A673 (cell line): ENCODE results near the gene DGKH. TPM values are rescaled to one million over a fixed set of nuclear protein-coding genes. Genes with fewer than 3 reads are reported as not detected.

ENCODE experiments used
- BruUV-seq: library from RNA; stranded (reverse); fragments of 400-500 nt; replicated peaks from 2 replicates; lab custom pipeline; 2021; lab: Mats Ljungman, UMichigan
- CTCF ChIA-PET: fragments of 300-600 bp; sonication (Branson Sonifier 250); formaldehyde crosslinking; loops from one replicate; lab custom pipeline; 2022; ENCODE audit warnings: antibody characterized with exemption; lab: Charles Lee
- POLR2A ChIA-PET: fragments of 300-600 bp; sonication (Branson Sonifier 250); formaldehyde crosslinking; loops from one replicate; lab custom pipeline; 2022; ENCODE audit warnings: antibody characterized with exemption; ENCODE audit not compliant: low non-redundant PET; lab: Charles Lee
- DNase-seq: peaks from one replicate; pipeline ENCODE4 v3.0.0-alpha.2; 2015; ENCODE audit warnings: low spot score
- H3K27ac ChIP-seq: fragments of 200-600 bp; sonication (generic); 2 replicates; pipeline ENCODE4 v1.5.1; 2016; ENCODE audit warnings: mixed run types, low read depth, mild to moderate bottlenecking, mixed read lengths, antibody characterized with exemption, low read length; ENCODE audit not compliant: poor library complexity, severe bottlenecking
- H3K27me3 ChIP-seq: fragments of 200-600 bp; sonication (generic); replicated peaks from 2 replicates; pipeline ENCODE4 v1.6.1; 2017; ENCODE audit warnings: mixed run types, low read depth, mild to moderate bottlenecking, mixed read lengths, antibody characterized with exemption, low read length; ENCODE audit not compliant: insufficient read depth, poor library complexity
- H3K36me3 ChIP-seq: fragments of 200-600 bp; sonication (generic); 2 replicates; pipeline ENCODE4 v1.6.1; 2016; ENCODE audit warnings: mixed run types, mild to moderate bottlenecking, mixed read lengths, antibody characterized with exemption, low read length; ENCODE audit not compliant: insufficient read depth, poor library complexity, severe bottlenecking
- H3K4me1 ChIP-seq: fragments of 200-600 bp; sonication (generic); 2 replicates; pipeline ENCODE4 v1.6.1; 2017; ENCODE audit warnings: mixed run types, mild to moderate bottlenecking, mixed read lengths, antibody characterized with exemption, low read length; ENCODE audit not compliant: insufficient read depth, poor library complexity, severe bottlenecking
- H3K4me3 ChIP-seq: fragments of 200-600 bp; sonication (generic); 2 replicates; pipeline ENCODE4 v1.5.1; 2016; ENCODE audit warnings: low read depth, mixed run types, mild to moderate bottlenecking, mixed read lengths, low read length; ENCODE audit not compliant: poor library complexity, severe bottlenecking
- H3K9me3 ChIP-seq: fragments of 200-600 bp; sonication (generic); 2 replicates; pipeline ENCODE4 v1.6.1; 2016; ENCODE audit warnings: mixed run types, low read depth, mild to moderate bottlenecking, mixed read lengths, antibody characterized with exemption, low read length; ENCODE audit not compliant: poor library complexity, severe bottlenecking
- EZH2 ChIP-seq: fragments of 200-600 bp; sonication (generic); IDR thresholded peaks from 2 replicates; pipeline ENCODE4 v1.6.1; 2017; ENCODE audit warnings: borderline replicate concordance, low read depth, mild to moderate bottlenecking, mixed read lengths, antibody characterized with exemption, low read length; ENCODE audit not compliant: poor library complexity, severe bottlenecking
- intact Hi-C: fragments of 100-400 bp; cut with micrococcal nuclease; formaldehyde crosslinking; loops from one replicate; pipeline ENCODE4 v1.10.0; 2022; ENCODE audit not compliant: unreplicated experiment
- total RNA-seq: library from RNA; stranded (reverse); gene quantifications from 2 replicates; pipeline ENCODE4 v1.2.3, GENCODE V29; 2021
- TF ChIP-seq, protein P1 (sequence below): fragments of 300-800, 200-600 bp; sonication (generic); conservative IDR thresholded peaks from 2 replicates; pipeline ENCODE4 v1.5.1; 2017; ENCODE audit warnings: low read depth, mild to moderate bottlenecking, antibody characterized with exemption, low read length, moderate library complexity, mixed read lengths

Gene DGKH
- total RNA-seq, 1 experiment from 2014 or later, result 13.8 TPM

DNA sequence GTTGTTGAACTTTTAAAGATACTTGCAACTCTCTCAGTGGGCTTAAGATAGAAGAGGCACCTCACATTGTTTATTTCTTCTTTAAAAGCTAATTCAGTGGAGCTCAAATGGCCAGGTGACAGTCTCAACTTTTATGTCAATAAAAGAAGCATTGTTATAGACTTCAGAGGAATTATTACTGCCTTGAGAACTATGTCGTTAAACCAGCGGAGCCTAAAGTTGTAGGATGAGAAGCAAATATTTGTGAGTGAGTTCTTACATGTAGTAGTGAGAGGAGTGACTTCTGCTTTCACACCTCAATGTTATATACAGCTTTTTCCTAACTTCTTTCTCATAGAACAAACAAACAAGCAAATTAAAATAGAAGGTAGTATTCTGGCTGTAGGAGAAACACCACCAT, 31.2 kb upstream of the DGKH start:
- BruUV-seq, result no TSS peak
- Histone ChIP-seq H3K27ac (no peak overlapping the region), H3K4me1 (no peaks in the 10 kb centered on the region), H3K4me3 (no peak overlapping the region), H3K9me3 (no peaks in the 10 kb centered on the region), H3K36me3 (no peaks in the 10 kb centered on the region), H3K27me3 (no peaks in the 10 kb centered on the region)
- POLR2A ChIA-PET, result no interaction called here
- TF ChIP-seq EZH2, result no peak
- no peak for DNase-seq
- CTCF ChIA-PET, result no interaction called here
- intact Hi-C loops, result no loop called here

DNA sequence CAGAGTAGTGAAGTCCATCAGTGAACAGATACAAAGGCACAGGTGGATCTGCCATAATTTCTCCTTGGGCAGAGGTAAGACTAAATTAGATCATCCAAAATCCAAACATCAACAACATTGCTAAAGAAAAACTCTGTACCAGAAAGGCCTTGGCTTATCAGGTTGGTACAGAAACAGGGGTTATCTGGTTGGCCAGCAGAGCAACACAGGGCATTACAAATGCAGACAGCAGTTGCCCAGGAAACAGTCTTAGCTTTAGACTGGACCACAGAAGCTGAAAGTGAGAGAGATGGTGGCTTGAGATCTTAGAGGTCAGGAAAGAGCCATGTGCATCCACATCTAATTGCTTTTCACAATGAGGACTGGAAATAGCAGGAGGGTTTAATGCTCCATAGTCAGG, 26.6 kb upstream of the DGKH start:
- H3K36me3 ChIP-seq, result no peaks in the 10 kb centered on the region
- DNase-seq, result no peak
- H3K9me3 ChIP-seq, result no peaks in the 10 kb centered on the region
- H3K27ac ChIP-seq, result no peak overlapping the region
- H3K27me3 ChIP-seq, result no peaks in the 10 kb centered on the region
- TF ChIP-seq, protein P1, sequence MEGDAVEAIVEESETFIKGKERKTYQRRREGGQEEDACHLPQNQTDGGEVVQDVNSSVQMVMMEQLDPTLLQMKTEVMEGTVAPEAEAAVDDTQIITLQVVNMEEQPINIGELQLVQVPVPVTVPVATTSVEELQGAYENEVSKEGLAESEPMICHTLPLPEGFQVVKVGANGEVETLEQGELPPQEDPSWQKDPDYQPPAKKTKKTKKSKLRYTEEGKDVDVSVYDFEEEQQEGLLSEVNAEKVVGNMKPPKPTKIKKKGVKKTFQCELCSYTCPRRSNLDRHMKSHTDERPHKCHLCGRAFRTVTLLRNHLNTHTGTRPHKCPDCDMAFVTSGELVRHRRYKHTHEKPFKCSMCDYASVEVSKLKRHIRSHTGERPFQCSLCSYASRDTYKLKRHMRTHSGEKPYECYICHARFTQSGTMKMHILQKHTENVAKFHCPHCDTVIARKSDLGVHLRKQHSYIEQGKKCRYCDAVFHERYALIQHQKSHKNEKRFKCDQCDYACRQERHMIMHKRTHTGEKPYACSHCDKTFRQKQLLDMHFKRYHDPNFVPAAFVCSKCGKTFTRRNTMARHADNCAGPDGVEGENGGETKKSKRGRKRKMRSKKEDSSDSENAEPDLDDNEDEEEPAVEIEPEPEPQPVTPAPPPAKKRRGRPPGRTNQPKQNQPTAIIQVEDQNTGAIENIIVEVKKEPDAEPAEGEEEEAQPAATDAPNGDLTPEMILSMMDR, result no peak
- TF ChIP-seq EZH2, result no peak
- no TSS peak for BruUV-seq
- intact Hi-C loops, result no loop called here
- ChIA-PET CTCF (no interaction called here), POLR2A (no interaction called here)
- no peak overlapping the region for H3K4me3 ChIP-seq
- H3K4me1 ChIP-seq, result no peaks in the 10 kb centered on the region

DNA sequence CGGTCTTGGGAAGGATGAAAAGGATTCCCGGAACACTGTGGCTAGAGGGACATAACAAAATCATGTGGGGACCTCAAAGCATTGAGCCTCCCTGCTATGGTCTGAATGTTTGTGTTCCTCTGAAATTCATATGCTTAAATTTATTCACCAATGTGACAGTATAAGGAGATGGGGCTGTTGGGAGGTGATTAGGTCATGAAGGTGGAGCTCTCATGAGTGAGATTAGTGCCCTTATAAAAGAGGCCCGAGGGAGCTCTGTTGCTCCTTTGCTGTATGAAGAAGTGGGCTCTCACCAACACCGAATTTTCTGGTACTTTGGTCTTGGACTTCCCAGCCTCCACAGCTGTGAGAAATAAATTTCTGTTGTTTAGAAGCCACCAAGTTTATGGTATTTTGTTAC, 26.1 kb upstream of the DGKH start:
- H3K4me1 ChIP-seq, result no peaks in the 10 kb centered on the region
- DNase-seq, result no peak
- intact Hi-C loops, result no loop called here
- H3K36me3 ChIP-seq, result no peaks in the 10 kb centered on the region
- H3K27me3 ChIP-seq, result no peaks in the 10 kb centered on the region
- H3K27ac ChIP-seq, result no peak overlapping the region
- BruUV-seq, result no TSS peak
- H3K9me3 ChIP-seq, result no peaks in the 10 kb centered on the region
- no peak for TF ChIP-seq EZH2
- TF ChIP-seq, protein P1, result no peak
- ChIA-PET CTCF (no interaction called here), POLR2A (no interaction called here)
- H3K4me3 ChIP-seq, result no peak overlapping the region

DNA sequence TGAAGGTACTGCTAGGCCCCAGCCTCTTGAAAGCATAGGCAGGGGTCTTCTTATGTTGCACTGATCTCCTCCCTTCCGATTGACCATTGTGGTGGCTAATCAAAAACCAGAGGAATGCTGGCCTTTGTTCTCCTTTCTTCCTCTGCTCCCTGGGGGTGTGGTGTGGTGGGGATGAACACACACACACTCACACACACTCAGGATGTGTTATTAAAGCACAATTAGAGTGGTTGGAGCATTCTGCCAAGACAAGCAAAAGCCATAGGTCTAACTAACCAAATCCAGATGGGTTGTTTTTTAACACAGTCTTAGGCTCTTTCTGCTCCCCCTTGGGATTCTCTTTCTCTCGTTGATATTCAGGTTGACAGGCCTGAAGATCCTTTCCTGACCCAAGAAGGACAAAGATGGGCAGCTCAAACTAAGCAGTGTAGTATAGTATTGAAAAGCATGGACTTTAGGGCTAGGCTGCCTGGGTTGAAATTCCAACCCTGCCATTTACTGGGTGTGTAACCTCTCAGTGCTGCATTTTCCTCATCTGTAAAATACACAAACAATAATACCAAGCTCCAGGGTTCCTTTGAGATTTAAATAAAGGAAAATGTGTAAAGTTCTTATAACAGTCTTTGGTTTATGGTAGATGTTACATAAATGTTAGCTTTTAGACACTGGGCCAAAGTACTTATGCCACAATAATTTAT, 25.5 kb upstream of the DGKH start:
- Histone ChIP-seq H3K9me3 (no peaks in the 10 kb centered on the region), H3K4me3 (no peak overlapping the region), H3K36me3 (no peaks in the 10 kb centered on the region), H3K27ac (no peak overlapping the region), H3K4me1 (no peaks in the 10 kb centered on the region), H3K27me3 (no peaks in the 10 kb centered on the region)
- TF ChIP-seq, protein P1, result no peak
- TF ChIP-seq EZH2, result no peak
- intact Hi-C loops, result no loop called here
- no peak for DNase-seq
- CTCF ChIA-PET, result no interaction called here
- no TSS peak for BruUV-seq
- POLR2A ChIA-PET, result no interaction called here
